ENCODE measurements around the gene GATAD1.

Gene GATAD1

DNA sequence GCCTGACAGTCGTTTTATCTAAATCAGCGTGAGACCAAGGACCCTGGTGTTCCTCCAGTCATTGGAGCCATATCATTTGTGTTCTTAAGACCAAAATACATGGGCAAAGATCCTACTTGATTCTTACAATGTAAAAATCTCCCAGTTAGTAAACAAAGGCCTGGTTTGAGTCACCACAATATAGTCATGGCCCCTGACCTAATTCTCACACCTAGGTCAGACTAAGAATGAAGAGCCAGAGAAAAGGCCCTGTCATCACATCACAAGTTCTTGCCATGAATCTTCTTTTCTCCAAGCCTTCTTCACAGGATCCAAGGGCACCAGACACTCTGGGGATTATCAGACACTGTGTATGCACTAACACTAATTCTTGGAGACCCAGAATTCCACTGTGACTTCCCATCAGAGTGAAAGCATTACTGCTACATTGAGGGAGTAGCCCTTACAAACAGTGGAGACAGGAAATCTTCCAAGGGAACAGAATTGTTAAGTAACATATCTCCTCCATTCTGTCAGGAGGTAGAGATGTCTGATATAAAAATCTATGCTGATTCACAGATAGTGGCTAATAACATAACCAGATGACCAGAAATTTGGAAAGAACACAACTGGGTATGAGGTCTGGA lies 38.1 kb downstream of the GATAD1 start:
- DNase-seq (ENCODE audit: low spot score): no peak
- TF ChIP-seq, protein P1, sequence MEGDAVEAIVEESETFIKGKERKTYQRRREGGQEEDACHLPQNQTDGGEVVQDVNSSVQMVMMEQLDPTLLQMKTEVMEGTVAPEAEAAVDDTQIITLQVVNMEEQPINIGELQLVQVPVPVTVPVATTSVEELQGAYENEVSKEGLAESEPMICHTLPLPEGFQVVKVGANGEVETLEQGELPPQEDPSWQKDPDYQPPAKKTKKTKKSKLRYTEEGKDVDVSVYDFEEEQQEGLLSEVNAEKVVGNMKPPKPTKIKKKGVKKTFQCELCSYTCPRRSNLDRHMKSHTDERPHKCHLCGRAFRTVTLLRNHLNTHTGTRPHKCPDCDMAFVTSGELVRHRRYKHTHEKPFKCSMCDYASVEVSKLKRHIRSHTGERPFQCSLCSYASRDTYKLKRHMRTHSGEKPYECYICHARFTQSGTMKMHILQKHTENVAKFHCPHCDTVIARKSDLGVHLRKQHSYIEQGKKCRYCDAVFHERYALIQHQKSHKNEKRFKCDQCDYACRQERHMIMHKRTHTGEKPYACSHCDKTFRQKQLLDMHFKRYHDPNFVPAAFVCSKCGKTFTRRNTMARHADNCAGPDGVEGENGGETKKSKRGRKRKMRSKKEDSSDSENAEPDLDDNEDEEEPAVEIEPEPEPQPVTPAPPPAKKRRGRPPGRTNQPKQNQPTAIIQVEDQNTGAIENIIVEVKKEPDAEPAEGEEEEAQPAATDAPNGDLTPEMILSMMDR (IDR thresholded peaks at IDR 0.05; ENCODE audit: borderline replicate concordance, control extremely low read depth, extremely low read depth, insufficient read depth, missing control alignments): no peak
- in situ Hi-C loops (cut with MboI; ENCODE audit: low sequenced_read_pairs, unreplicated experiment): no loop called here

- in situ Hi-C loops (cut with MboI; ENCODE audit: low sequenced_read_pairs, unreplicated experiment): no loop called here
- TF ChIP-seq, protein P1 (IDR thresholded peaks at IDR 0.05; ENCODE audit: borderline replicate concordance, control extremely low read depth, extremely low read depth, insufficient read depth, missing control alignments): no peak
- DNase-seq (ENCODE audit: low spot score): no peak
These were observed 38.7 kb downstream of the GATAD1 start for GRCh38 chr7:92485974-92486373.

DNA sequence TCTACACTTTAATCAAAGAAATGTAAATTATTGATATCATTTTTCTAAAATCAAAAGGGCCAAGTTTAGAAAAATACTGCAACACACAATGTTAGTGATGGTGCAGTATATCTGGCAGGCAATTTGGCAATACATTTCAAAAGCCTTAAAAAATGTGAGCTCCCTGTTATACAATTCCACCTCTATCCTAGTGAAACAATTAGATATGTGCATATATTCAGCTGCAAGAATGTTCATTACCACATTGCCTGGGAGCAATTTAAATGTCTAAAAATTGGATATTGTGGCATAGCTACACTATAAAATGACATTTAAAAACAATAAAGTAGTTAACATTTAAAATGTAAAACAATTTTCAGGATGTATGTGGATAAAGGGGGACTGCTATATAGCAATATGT lies 40.5 kb downstream of the GATAD1 start:
- TF ChIP-seq, protein P1 (IDR thresholded peaks at IDR 0.05; ENCODE audit: borderline replicate concordance, control extremely low read depth, extremely low read depth, insufficient read depth, missing control alignments): no peak
- DNase-seq (ENCODE audit: low spot score): no peak
- in situ Hi-C loops (cut with MboI; ENCODE audit: low sequenced_read_pairs, unreplicated experiment): no loop called here

GRCh38 chr7:92489634-92490033 lies 42.4 kb downstream of the GATAD1 start:
- TF ChIP-seq, protein P1 (IDR thresholded peaks at IDR 0.05; ENCODE audit: borderline replicate concordance, control extremely low read depth, extremely low read depth, insufficient read depth, missing control alignments): no peak
- DNase-seq (ENCODE audit: low spot score): no peak
- in situ Hi-C loops (cut with MboI; ENCODE audit: low sequenced_read_pairs, unreplicated experiment): no loop called here

DNA sequence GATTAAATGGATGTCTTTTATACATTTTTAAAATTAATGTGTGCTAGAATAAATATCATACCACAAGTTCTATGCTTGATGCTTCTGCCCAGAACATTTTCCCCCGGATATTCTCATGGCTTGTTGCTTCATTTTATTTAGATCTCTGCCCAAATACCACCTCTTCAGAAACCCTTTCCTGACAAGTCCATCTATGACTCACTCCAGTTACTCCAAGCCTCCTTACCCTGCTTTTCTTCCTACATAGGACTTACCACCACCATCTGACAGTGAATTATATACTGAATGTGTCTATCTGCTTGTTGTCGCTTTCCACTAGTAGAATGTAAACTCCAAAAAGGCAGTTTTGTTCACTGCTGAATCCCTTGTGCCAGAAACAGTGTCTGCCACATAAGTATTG lies 49.6 kb downstream of the GATAD1 start:
- TF ChIP-seq, protein P1 (IDR thresholded peaks at IDR 0.05; ENCODE audit: borderline replicate concordance, control extremely low read depth, extremely low read depth, insufficient read depth, missing control alignments): no peak
- in situ Hi-C loops (cut with MboI; ENCODE audit: low sequenced_read_pairs, unreplicated experiment): no loop called here
- no peak for DNase-seq (ENCODE audit: low spot score)

GRCh38 chr7:92498557-92498956 lies 51.3 kb downstream of the GATAD1 start:
- DNase-seq (ENCODE audit: low spot score): no peak
- TF ChIP-seq, protein P1 (IDR thresholded peaks at IDR 0.05; ENCODE audit: borderline replicate concordance, control extremely low read depth, extremely low read depth, insufficient read depth, missing control alignments): no peak
- in situ Hi-C loops (cut with MboI; ENCODE audit: low sequenced_read_pairs, unreplicated experiment): no loop called here

All from GM13976 (cell line).